Body of pancreas (tissue), 4 donors: ENCODE data around the gene KCP. TPM values are rescaled to one million over a fixed set of nuclear protein-coding genes. Genes with fewer than 3 reads are reported as not detected.

Experiments used
- ATAC-seq: fragments of 150-250 bp; one replicate; pipeline ENCODE4 v1.9.1; 2016
- DNase-seq, 4 donors: peaks; one replicate each; pipeline ENCODE4 v3.0.0-alpha.2; 2019
- H3K27ac ChIP-seq, 4 donors: fragments of 200-600 bp; sonication (generic); 1 replicate in 3 of 4; 2 replicates in 1 of 4; pipeline versions ENCODE4 v1.5.1 to v1.6.1; 2016 to 2019; ENCODE audit warnings: mild to moderate bottlenecking in 1 of 4, mixed read lengths in 1 of 4, moderate library complexity in 1 of 4
- H3K27me3 ChIP-seq, 2 donors: fragments of 200-600 bp; sonication (generic); one replicate each; pipeline ENCODE4 v1.6.0; 2016; ENCODE audit warnings: mild to moderate bottlenecking in 1 of 2
- H3K36me3 ChIP-seq, 2 donors: fragments of 200-600 bp; sonication (generic); replicated peaks in 1 of 2; 2 replicates each; pipeline ENCODE4 v1.5.1; 2016; ENCODE audit warnings: low read depth in 2 of 2; ENCODE audit not compliant: insufficient read depth in 1 of 2
- H3K4me1 ChIP-seq: fragments of 200-600 bp; sonication (generic); one replicate; pipeline ENCODE4 v1.6.0; 2016
- H3K4me3 ChIP-seq, 2 donors: fragments of 200-600 bp; sonication (generic); 1 replicate in 1 of 2; 2 replicates in 1 of 2; pipeline ENCODE4 v1.5.1; 2016 to 2019
- H3K9me3 ChIP-seq, 3 donors: fragments of 200-600 bp; sonication (generic); 1 replicate in 2 of 3; 2 replicates in 1 of 3; pipeline ENCODE4 v1.5.1; 2016
- CTCF ChIP-seq, 7 experiments: fragments of 450-650 bp in 4 of 7; fragments of 200-600 bp in 3 of 7; sonication (generic) in 3 of 7; IDR thresholded peaks; one replicate each; pipeline ENCODE4 v1.5.1; 2016 to 2019; ENCODE audit warnings: antibody characterized with exemption in 7 of 7
- POLR2A ChIP-seq, 3 donors: fragments of 450-650 bp; IDR thresholded peaks; one replicate each; pipeline ENCODE4 v1.6.1; 2016; ENCODE audit warnings: antibody characterized with exemption in 3 of 3, mild to moderate bottlenecking in 2 of 3
- WGBS, 2 donors: methylation state at CpG; one replicate each; pipeline ENCODE4 v1.1.5; 2017; 5-methylcytosine and 5-hydroxymethylcytosine counted together
- intact Hi-C: fragments of 100-400 bp; cut with DNase I; formaldehyde crosslinking; loops from one replicate; pipeline ENCODE4 v1.15.1; 2023
- total RNA-seq, 2 donors: library from RNA; depleted of rRNA; stranded (reverse); fragments of >200 nt; gene quantifications; one replicate each; pipeline ENCODE4 v1.1.0, GENCODE V29; 2016

Gene KCP
- total RNA-seq, 2 donors from 2014 or later, result 0.33 TPM; not detected in 1

GRCh38 chr7:128882134-128882533 is 28.4 kb downstream of the KCP start:
- Histone ChIP-seq H3K4me1 (peaks cover 7% of the 10 kb centered on the region), H3K27ac (no peak overlapping the region), H3K9me3 (no peaks in the 10 kb centered on the region), H3K36me3 (no peaks in the 10 kb centered on the region), H3K4me3 (no peak overlapping the region), H3K27me3 (no peaks in the 10 kb centered on the region)
- no peak for ATAC-seq
- intact Hi-C loops, result loop anchor here (5.0 to 10.0 kb wide), 2 partner anchors 270 to 407 kb away; partner anchors contain the start of gene METTL2B
- DNase-seq, result no peak
- WGBS, 2 donors, result 69 to 86% methylated on average over 8 of the region's 8 CpGs
- TF ChIP-seq CTCF (IDR thresholded peaks at IDR 0.05), result no peak
- TF ChIP-seq POLR2A (IDR thresholded peaks at IDR 0.05), result no peak

- no peak for DNase-seq
- WGBS, 2 donors, result 73 to 82% methylated on average over 5 to 10 of the region's 10 CpGs
- no peak overlapping the region for H3K4me3 ChIP-seq
- H3K4me1 ChIP-seq, result peaks cover 7% of the 10 kb centered on the region
- no peaks in the 10 kb centered on the region for H3K9me3 ChIP-seq
- intact Hi-C loops, result loop anchor here (5.0 to 10.0 kb wide), 2 partner anchors 269 to 407 kb away; partner anchors contain the start of gene METTL2B
- no peaks in the 10 kb centered on the region for H3K36me3 ChIP-seq
- TF ChIP-seq POLR2A (IDR thresholded peaks at IDR 0.05) (no peak), CTCF (IDR thresholded peaks at IDR 0.05) (no peak)
- H3K27me3 ChIP-seq, result no peaks in the 10 kb centered on the region
- ATAC-seq, result no peak
- no peak overlapping the region for H3K27ac ChIP-seq
Observed at GRCh38 chr7:128881458-128882125, 28.9 kb downstream of the KCP start.

DNA sequence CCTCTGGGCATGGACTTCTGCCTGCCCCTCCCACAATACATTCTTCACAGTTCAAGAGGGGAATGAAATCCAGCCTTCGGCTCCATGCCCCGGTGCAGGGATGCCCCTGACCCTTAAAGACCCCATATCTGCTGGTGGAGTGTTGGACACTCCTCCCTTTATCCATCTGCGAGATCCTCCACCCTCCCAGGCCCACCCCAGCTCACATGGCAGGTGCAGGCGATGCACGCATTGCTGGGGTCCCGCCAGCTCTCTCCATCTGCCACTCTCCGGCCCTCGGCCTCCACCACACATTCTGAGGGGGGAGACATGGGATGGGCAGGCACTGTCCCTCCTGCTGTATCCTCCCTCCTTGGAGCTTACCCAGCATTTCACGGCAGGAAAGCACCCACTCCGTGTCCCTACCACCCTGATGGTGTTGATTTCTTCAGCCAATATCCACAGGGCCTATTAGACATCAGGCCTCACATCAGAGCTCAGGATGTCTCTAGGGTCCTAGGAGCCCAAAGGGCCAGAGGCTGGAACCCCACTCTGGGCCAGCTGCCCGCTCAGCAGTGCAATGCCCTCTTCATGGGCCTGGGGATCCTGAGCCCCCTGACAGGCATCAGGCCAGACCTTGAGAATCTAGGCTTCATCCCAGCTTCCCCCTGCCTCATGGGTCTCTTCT is 29.6 kb downstream of the KCP start:
- Histone ChIP-seq H3K36me3 (no peaks in the 10 kb centered on the region), H3K4me1 (peaks cover 7% of the 10 kb centered on the region), H3K27ac (no peak overlapping the region), H3K27me3 (no peaks in the 10 kb centered on the region), H3K4me3 (no peak overlapping the region), H3K9me3 (no peaks in the 10 kb centered on the region)
- ATAC-seq, result no peak
- intact Hi-C loops, result loop anchor here (5.0 to 10.0 kb wide), 2 partner anchors 269 to 406 kb away; partner anchors contain the start of gene METTL2B
- no peak for DNase-seq
- TF ChIP-seq CTCF (IDR thresholded peaks at IDR 0.05) (no peak), POLR2A (IDR thresholded peaks at IDR 0.05) (no peak)
- 71 to 78% methylated on average over 11 of the region's 11 CpGs for WGBS, 2 donors

- no peaks in the 10 kb centered on the region for H3K36me3 ChIP-seq
- 28 to 31% methylated on average over 17 to 30 of the region's 31 CpGs for WGBS, 2 donors
- ATAC-seq, result peak; percentile 93
- H3K27ac ChIP-seq, result no peak overlapping the region
- H3K27me3 ChIP-seq, result no peaks in the 10 kb centered on the region
- no peaks in the 10 kb centered on the region for H3K9me3 ChIP-seq
- H3K4me3 ChIP-seq, result no peak overlapping the region
- peak; percentile 69 to 83 (median 76) for DNase-seq
- peaks cover 7% of the 10 kb centered on the region for H3K4me1 ChIP-seq
- TF ChIP-seq POLR2A (IDR thresholded peaks at IDR 0.05) (no peak), CTCF (IDR thresholded peaks at IDR 0.05) (peak; percentile 71 to 91 (median 85))
- intact Hi-C loops, result loop anchor here (5.0 to 10.0 kb wide), 2 partner anchors 268 to 405 kb away; partner anchors contain the start of gene METTL2B
Observed at GRCh38 chr7:128879939-128880746, 30.4 kb downstream of the KCP start.
